ENCODE data around the gene NUFIP1.
"Not testable (repeated sequence)": the region's sequence is repeated elsewhere in the genome, so short reads cannot be mapped to it uniquely, and the experiment has no call there.

Gene NUFIP1

DNA sequence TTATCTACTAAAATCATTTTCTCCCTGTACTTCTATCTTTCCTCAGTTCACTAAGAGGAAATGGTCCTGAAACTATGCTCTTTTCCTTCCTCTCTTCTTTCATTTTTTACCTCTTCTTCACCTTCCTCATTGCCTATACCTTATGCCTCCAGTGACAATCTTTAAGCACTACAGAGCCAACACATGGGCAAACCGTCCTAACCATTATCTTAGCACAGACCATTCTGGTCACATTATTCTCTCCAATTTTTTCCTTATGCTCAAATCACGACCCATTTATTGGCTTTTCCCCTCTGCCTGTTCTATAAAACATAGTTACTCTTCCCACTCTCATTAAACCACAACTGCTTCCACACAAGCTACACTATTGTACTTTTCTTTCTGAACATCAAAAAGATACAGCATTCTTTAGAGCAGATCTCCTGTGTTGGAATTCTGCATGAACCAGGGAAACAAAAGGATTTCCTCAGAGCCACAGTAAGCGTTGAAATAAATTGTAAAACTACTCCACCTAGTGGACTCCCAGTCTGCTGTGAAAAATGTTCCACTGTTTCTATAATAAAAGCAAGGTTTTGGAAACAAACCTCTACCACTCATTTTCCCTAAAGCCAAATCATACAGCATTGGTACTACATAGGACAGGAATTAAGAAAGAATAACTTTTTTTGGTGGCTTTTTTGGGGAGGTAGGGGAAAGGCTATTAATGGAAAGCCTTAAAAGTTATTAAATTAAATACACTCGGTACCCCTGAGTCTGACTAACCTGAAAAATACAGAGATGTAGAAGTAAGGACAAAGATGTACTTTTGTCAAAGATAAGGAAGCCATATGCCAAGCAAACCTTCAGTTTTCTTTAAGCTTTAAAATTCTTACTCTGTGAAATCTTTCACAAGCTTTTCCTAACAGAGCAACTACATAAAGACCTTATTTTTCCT is 19.5 kb downstream of the NUFIP1 start:
- DNase-seq: peak; percentile 68 to 83

DNA sequence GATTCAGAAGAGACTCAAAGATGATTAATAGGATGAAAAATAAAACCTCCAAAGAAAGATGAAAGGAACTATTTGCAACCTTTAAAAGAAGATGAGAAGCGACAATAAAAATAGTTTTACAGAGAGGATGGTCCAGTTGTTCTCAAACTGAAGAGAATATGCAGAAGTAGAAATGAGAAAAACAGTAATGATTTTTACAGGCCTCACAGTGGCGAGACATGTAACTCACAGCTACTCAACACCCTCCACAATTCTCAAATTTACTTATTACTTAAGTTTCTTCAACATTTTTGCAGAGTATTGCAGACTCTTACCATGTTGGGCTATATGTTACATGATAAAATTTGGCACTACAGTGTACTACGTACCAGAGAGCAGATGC is 20.8 kb downstream of the NUFIP1 start:
- DNase-seq: no peak

DNA sequence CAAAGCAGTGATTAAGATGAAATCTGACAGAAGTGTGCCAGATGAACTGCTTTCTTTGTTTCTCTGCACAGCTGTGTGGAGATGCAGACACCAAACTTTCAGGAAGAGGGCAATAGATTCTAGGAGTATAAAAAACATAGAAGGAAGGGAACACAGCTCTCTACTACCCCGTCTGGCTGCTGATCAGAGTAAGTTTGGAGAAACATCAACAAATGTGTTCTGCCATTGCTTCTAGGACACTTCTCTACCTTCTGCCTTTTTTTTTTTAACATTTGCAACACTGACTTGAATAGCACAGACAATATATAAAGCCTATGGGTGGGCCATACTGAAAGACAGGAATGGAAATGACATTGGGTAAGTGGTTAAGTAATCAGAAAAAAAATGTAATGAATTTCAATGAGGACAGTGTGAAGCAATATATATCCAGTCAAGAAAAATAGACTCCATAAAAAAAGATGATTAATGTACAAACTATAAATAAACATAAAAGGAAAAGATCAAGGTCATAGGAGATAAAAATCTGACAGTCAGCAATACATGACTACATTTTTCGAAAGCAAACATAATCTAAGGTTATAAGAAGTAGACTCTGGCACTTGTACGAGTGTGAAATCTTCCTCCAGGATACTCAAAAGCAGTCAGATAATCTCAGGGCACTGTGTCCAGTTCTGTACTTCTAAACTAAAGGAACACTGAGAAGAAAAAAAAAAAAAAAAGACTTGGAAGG is 21.4 kb downstream of the NUFIP1 start:
- no peak for DNase-seq

GRCh38 chr13:44961997-44962396 is 27.3 kb downstream of the NUFIP1 start:
- no peak for DNase-seq

- DNase-seq: no peak
Observed at GRCh38 chr13:44955406-44955805, 33.9 kb downstream of the NUFIP1 start.

GRCh38 chr13:44954224-44954623 is 35.0 kb downstream of the NUFIP1 start:
- DNase-seq: no peak

GRCh38 chr13:44952671-44953070 is 36.6 kb downstream of the NUFIP1 start:
- DNase-seq: no peak

- no peak for DNase-seq
Observed at GRCh38 chr13:44951184-44951583, 38.1 kb downstream of the NUFIP1 start.

DNA sequence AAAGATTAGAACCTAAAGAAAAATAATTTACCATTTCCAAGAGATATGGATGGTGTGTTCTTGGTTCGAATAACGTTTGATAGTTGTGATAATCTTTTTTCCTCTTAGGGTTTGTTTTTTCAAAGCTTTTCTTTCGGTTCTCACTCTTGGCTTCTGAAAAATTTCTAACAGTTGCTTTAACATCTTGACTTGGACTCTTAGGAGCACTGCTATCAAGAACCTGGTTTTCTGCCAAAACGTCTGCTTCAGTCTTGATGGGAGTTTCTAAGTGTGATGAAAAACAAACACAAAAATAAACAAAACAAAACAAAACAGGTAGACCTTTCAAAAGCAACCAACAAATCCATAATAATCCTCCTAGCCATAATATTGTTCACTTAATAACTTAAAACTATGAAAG is 45.9 kb downstream of the NUFIP1 start:
- not testable (repeated sequence) for DNase-seq

GRCh38 chr13:44938854-44939253 is 50.4 kb downstream of the NUFIP1 start:
- DNase-seq: no peak

GRCh38 chr13:44936246-44936645 is 53.0 kb downstream of the NUFIP1 start:
- no peak for DNase-seq

DNA sequence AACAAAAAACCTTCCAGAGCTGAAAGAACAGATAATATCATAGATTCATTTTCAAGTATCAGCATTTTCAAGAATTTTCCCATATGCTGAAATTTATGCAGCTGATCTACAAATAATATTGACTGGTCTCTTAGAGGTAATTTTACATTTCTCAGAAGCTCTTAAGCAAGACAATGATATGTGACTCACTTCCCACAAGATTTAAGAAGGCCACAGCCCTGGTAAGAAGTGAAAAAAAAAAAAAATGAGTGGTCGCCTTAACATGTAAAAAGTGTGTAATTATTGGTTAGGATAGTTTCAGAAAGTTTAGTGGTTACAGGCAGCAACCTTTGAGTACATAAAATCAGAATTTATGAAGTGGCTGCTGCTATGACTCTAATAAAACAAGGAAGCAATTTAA is 54.5 kb downstream of the NUFIP1 start:
- DNase-seq: no peak

GRCh38 chr13:44932850-44933251 is 56.4 kb downstream of the NUFIP1 start:
- no peak for DNase-seq

DNA sequence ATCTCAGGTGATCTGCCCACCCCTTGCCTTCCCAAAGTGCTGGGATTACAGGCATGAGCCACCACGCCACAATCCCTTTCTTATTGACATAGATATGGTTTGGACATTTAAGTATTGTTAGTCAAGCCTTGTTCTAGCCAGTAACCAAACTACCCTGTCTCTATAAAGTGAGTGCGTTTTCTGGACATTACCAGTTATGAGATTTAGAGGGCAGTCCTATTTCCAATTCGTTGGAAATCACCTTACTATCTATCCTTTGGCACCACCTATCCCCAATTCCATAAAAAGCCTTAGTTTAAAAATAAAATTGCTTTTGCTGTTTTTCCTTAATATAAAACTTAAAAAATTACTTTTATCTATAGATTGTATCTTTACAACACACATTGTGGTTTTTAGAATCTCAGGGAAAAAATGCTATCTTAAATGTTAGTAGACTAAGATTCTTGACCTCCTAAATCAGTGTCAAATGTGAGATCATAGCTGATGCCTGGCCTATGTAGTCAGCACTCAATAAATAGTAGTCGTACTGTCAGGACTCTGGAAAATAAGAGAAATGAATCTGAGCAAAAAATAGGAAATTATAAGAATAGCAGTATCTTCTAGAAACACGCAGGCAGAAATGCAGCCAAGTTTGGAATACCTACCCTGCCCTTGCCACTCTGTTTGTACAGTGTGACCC is 57.0 kb downstream of the NUFIP1 start:
- DNase-seq: no peak

- peak in 1 of 2 experiments; percentile 8 for DNase-seq
Observed at GRCh38 chr13:44930963-44931623, 58.2 kb downstream of the NUFIP1 start.

DNA sequence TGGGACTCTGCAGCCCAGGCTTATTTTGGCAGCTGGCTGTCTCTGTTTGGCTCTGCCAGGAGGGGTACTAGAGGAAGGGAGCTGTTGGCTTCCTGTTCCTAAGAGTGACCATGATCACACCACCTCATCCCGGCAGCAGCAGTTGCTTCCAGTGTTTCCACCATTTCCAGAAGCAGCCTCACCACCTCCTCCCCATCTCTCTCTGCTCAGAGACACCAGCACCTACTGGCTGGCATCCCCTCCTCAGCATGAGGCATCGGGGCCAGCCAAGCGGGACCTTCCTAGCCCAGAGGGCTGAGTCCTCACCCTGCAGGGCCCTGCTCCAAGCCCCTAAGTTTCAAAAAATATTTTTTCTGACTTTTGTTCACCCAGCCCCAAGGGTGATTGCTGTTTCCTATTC is 59.0 kb downstream of the NUFIP1 start:
- DNase-seq: no peak

DNA sequence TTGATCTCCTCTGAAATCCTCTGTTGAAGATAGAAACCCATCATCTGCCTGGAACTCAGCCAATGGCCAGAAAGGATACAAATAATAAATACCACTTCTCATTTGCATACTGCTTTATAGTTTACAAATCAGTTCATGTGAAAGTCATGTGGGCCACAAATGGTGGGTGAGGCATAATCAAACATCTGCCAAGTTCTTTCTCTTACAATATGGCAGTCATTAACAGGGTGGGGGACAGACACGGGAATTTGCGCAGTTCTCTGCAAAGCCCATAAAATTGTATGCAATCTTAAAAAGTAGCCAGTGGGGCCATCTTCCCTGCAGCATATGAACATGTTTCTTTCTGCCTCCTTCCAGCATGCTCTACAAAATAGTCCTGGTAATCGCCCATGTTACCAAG is 59.6 kb downstream of the NUFIP1 start:
- no peak for DNase-seq

DNA sequence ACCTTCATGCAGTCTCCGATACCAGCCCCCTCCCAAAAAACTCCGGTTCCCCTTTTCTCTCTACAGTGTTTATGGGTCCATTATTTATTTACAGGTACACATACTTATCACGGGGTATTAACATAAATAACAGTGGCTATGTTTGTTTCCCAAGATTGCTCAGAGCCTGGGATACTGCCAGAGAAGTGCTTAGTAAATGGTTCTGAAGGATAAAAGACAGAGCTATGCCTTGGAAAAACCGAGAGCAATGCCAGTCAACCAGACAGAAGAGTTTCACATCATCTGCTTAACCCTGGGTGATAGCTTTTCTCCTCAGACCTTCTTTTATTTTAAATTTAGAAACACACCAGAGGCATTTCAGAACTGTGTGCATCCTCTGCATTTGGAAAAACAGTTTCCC is 61.3 kb downstream of the NUFIP1 start:
- no peak for DNase-seq

GRCh38 chr13:44921931-44922758 is 67.1 kb downstream of the NUFIP1 start:
- no peak for DNase-seq

- DNase-seq: no peak
Observed at GRCh38 chr13:44921246-44921877, 67.9 kb downstream of the NUFIP1 start.

GRCh38 chr13:44920013-44920412 is 69.3 kb downstream of the NUFIP1 start:
- no peak for DNase-seq

Data from Kasumi-1 (cell line).